Measurements from ENCODE around the gene TMEM14C.

TMEM14C gene

DNA sequence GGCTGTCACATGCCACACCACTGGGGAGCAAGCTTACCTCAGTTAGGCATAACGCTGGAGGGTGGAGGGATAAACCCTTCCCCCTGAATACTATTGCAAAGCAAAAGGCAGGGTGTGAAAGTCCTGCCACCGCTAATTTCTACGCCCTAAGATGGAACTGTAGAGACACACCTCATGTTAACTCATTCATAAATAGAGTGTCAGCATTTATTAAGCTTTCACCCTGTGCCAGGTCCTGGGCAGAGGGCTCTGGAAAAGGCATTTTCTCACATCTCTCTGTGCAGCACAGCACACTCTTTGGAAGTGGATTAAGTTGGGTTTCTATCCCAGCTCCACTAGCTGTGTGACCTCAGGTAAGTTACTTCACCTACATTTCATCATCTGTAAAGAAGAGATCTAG is 46.5 kb downstream of the TMEM14C start:
- no peak overlapping the region for H3K4me3 Mint-ChIP-seq
- no peaks in the 10 kb centered on the region for H3K27me3 Mint-ChIP-seq (ENCODE audit: low read depth)
- H3K4me1 Mint-ChIP-seq (ENCODE audit: low read depth), result peaks cover 3% of the 10 kb centered on the region
- no peak overlapping the region for H3K27ac Mint-ChIP-seq
- H3K36me3 Mint-ChIP-seq (ENCODE audit: low read depth), result peaks cover 3% of the 10 kb centered on the region
- no peaks in the 10 kb centered on the region for H3K9me3 Mint-ChIP-seq

DNA sequence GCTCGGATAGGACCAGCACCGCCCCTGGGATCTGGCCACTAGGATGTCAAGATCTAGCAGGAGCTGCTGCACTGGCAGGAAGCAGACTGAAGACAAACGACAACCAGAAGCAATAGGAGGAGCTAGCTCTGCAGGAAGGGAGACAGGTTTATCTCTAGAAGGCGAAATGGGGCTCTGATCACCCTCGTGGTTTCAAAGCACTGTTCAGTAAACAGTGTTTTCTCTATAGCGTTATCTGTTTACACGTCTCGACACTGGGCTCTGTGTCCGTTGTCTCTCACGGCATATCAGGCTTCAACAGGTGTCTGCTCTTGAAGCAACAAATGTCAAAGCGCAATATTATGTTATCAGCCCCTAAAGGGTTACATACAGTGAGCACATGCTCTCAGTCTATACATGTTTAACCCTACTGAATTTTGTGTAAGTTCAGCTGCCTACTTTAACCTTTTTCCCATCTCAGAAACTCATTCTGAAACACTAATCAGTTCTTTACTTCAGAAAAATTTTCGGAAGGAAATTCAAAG is 48.6 kb downstream of the TMEM14C start:
- H3K36me3 Mint-ChIP-seq (ENCODE audit: low read depth), result peaks cover 5% of the 10 kb centered on the region
- H3K9me3 Mint-ChIP-seq, result no peaks in the 10 kb centered on the region
- no peak overlapping the region for H3K4me3 Mint-ChIP-seq
- H3K4me1 Mint-ChIP-seq (ENCODE audit: low read depth), result peaks cover 6% of the 10 kb centered on the region
- H3K27me3 Mint-ChIP-seq (ENCODE audit: low read depth), result no peaks in the 10 kb centered on the region
- no peak overlapping the region for H3K27ac Mint-ChIP-seq

DNA sequence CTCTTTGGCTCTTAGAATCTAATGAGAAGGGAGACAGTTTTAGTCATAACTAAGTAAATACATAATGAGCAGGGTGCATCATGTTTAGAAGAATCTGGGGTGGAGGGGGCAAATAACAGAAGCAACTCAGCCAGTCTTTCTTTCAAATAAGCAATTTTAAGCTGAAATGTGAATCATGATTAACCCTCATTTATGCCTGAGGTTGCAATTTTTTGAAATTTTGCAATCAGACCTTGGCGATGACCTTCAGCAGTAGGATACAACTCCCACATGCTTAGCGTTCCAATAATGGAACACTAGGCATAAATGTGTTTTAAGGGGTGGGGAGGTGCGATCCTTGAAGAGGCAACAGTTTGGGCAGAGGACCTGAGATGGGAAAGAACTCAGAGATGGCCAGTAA is 55.4 kb downstream of the TMEM14C start:
- no peak overlapping the region for H3K27ac Mint-ChIP-seq
- H3K27me3 Mint-ChIP-seq (ENCODE audit: low read depth), result no peaks in the 10 kb centered on the region
- H3K4me3 Mint-ChIP-seq, result no peak overlapping the region
- peaks cover 10% of the 10 kb centered on the region for H3K4me1 Mint-ChIP-seq (ENCODE audit: low read depth)
- no peaks in the 10 kb centered on the region for H3K9me3 Mint-ChIP-seq
- H3K36me3 Mint-ChIP-seq (ENCODE audit: low read depth), result peaks cover 13% of the 10 kb centered on the region

DNA sequence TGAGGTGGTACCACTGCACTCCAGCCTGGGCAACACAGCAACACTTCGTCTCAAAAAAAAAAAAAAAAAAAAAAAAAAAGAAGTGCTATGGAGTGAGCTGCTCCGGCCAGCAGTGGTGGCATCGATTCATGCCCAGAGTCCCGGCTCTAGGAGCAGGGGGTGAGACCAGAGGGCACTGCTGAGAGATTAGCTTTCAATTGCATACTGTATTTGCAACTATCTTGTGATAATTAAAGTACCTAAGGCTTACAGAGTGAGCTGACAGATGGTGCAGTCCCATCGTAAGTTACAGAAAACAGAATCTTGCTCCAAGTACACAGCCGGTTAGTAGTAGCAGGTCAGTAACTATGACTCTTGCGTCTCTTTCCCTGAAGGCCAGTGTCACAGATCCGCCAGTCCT is 56.2 kb downstream of the TMEM14C start:
- peaks cover 16% of the 10 kb centered on the region for H3K36me3 Mint-ChIP-seq (ENCODE audit: low read depth)
- no peak overlapping the region for H3K27ac Mint-ChIP-seq
- H3K27me3 Mint-ChIP-seq (ENCODE audit: low read depth), result no peaks in the 10 kb centered on the region
- no peaks in the 10 kb centered on the region for H3K9me3 Mint-ChIP-seq
- H3K4me1 Mint-ChIP-seq (ENCODE audit: low read depth), result peaks cover 10% of the 10 kb centered on the region
- H3K4me3 Mint-ChIP-seq, result no peak overlapping the region

All from T-helper 1 cell treated with Interleukin-12 subunit alpha and Interleukin-12 subunit beta and Interleukin-4 antibody, amounts not matched to agents 30 μg/mL and 1 μg/mL, for 36 hours (primary cell).